K562 (cell line): ENCODE data around the gene DVL3. TPM values are rescaled to one million over a fixed set of nuclear protein-coding genes. Genes with fewer than 3 reads are reported as not detected.

ENCODE experiments used
- ATAC-seq: fragments of 200-7000 bp; cut with Tn5 transposase; 3 replicates; pipeline ENCODE4 v1.9.1; 2020; ENCODE audit warnings: moderate library complexity
- BruUV-seq: library from RNA; stranded (reverse); fragments of 400-500 nt; replicated peaks from 2 replicates; lab custom pipeline; 2021; lab: Mats Ljungman, UMichigan
- CTCF ChIA-PET: fragments of 300-600 bp; formaldehyde crosslinking; extraction: SDS; loops from one replicate; lab custom pipeline; 2021; ENCODE audit warnings: low intra/inter-chr PET ratio; lab: Yijun Ruan, JAX
- POLR2A ChIA-PET: fragments of 300-600, 350-650 bp; sonication (Branson Sonifier 250); formaldehyde crosslinking; extraction: SDS; loops from one replicate; lab custom pipeline; 2021; ENCODE audit warnings: antibody characterized with exemption, inconsistent platforms; lab: Yijun Ruan, JAX
- DNase-seq, 4 experiments: peaks; one replicate each; pipeline versions ENCODE4 v3.0.0 to v3.0.0-alpha.2; 2011 to 2018; ENCODE audit warnings: low spot score in 3 of 4, mixed read lengths in 3 of 4; ENCODE audit errors: extremely low read depth in 1 of 4
- FAIRE-seq: peaks from 2 replicates; lab custom pipeline; 2011; peaks lifted over from hg19 to GRCh38; lab: Jason Lieb, UNC
- H2AFZ ChIP-seq: 2 replicates; pipeline ENCODE4 v1.6.0; 2011; ENCODE audit warnings: low read depth, low read length, control low read depth, inconsistent platforms
- H3K27ac ChIP-seq: fragments of 200-600 bp; 3 replicates; pipeline ENCODE4 v1.8.0; 2011; ENCODE audit warnings: low read depth, mild to moderate bottlenecking, control low read depth, inconsistent platforms, low read length, moderate library complexity, mixed read lengths; ENCODE audit errors: extremely low read depth
- H3K27me3 ChIP-seq, 2 experiments: fragments of 300-600 bp in 1 of 2; 2 replicates in 1 of 2; 3 replicates in 1 of 2; pipeline versions ENCODE4 v1.6.0 to v1.8.0; 2011; ENCODE audit warnings: inconsistent platforms in 2 of 2, low read length in 2 of 2, mild to moderate bottlenecking in 1 of 2, mixed read lengths in 1 of 2, moderate library complexity in 1 of 2; ENCODE audit not compliant: control insufficient read depth in 2 of 2, insufficient read depth in 2 of 2
- H3K36me3 ChIP-seq: fragments of 300-600 bp; 3 replicates; pipeline ENCODE4 v1.8.0; 2011; ENCODE audit warnings: mild to moderate bottlenecking, low read length, inconsistent platforms; ENCODE audit not compliant: control insufficient read depth, insufficient read depth
- H3K4me1 ChIP-seq, 2 experiments: fragments of 200-600 bp in 1 of 2; replicated peaks in 1 of 2; 2 replicates in 1 of 2; 3 replicates in 1 of 2; pipeline versions ENCODE4 v1.5.1 to v1.8.0; 2011; ENCODE audit warnings: inconsistent platforms in 2 of 2, low read length in 2 of 2, mild to moderate bottlenecking in 1 of 2, mixed read lengths in 1 of 2, moderate library complexity in 1 of 2; ENCODE audit not compliant: control insufficient read depth in 2 of 2, insufficient read depth in 2 of 2
- H3K4me2 ChIP-seq: 2 replicates; pipeline ENCODE4 v1.6.1; 2011; ENCODE audit warnings: low read length, control low read depth, inconsistent platforms, mixed read lengths; ENCODE audit not compliant: insufficient read depth
- H3K4me3 ChIP-seq: fragments of 200-600 bp; sonication (generic), shearing (Covaris generic); 2 replicates; pipeline ENCODE4 v1.5.1; 2016; ENCODE audit warnings: control low read depth, inconsistent platforms
- H3K79me2 ChIP-seq: fragments of 200-600 bp; 3 replicates; pipeline ENCODE4 v1.8.0; 2011; ENCODE audit warnings: low read length, inconsistent platforms; ENCODE audit not compliant: control insufficient read depth, insufficient read depth
- H3K9ac ChIP-seq, 2 experiments: 2 replicates each; pipeline versions ENCODE4 v1.6.0 to v1.6.1; 2011; ENCODE audit warnings: low read depth in 2 of 2, low read length in 2 of 2, control low read depth in 1 of 2, inconsistent platforms in 1 of 2, mild to moderate bottlenecking in 1 of 2, mixed read lengths in 1 of 2; ENCODE audit not compliant: insufficient read depth in 1 of 2
- H3K9me1 ChIP-seq: one replicate; pipeline ENCODE4 v1.6.0; 2011; ENCODE audit warnings: inconsistent platforms, mild to moderate bottlenecking, low read length, moderate library complexity; ENCODE audit not compliant: control insufficient read depth, insufficient read depth
- H3K9me3 ChIP-seq: replicated peaks from 2 replicates; pipeline ENCODE4 v1.5.1; 2011; ENCODE audit warnings: low read depth, low read length, inconsistent platforms; ENCODE audit not compliant: control insufficient read depth, insufficient read depth
- H4K20me1 ChIP-seq: replicated peaks from 2 replicates; pipeline ENCODE4 v1.6.1; 2011; ENCODE audit warnings: low read length, inconsistent platforms, mixed read lengths; ENCODE audit not compliant: control insufficient read depth, insufficient read depth
- KAT8 ChIP-seq: fragments of 450-650 bp; IDR thresholded peaks from 2 replicates; pipeline ENCODE4 v1.6.1; 2016; ENCODE audit warnings: low read depth, mild to moderate bottlenecking
- RB1 ChIP-seq: fragments of 450-650 bp; IDR thresholded peaks from 2 replicates; pipeline ENCODE4 v1.6.1; 2017; ENCODE audit warnings: low read depth, mild to moderate bottlenecking
- RBFOX2 ChIP-seq: fragments of 200-400 bp; formaldehyde crosslinking; IDR thresholded peaks from 2 replicates; pipeline ENCODE4 v1.6.1; 2017; ENCODE audit warnings: low read depth, mild to moderate bottlenecking, low read length, moderate library complexity
- RBM39 ChIP-seq: fragments of 200-400 bp; formaldehyde crosslinking; optimal IDR thresholded peaks from 2 replicates; pipeline ENCODE3; 2018; ENCODE audit warnings: low read depth, low read length
- SAP30 ChIP-seq: fragments of 200-600 bp; sonication (generic); IDR thresholded peaks from 2 replicates; pipeline ENCODE4 v1.6.1; 2012; ENCODE audit warnings: borderline replicate concordance, low read depth, mild to moderate bottlenecking, moderate library complexity, low read length, control low read depth, inconsistent platforms; ENCODE audit not compliant: insufficient read depth, poor library complexity, severe bottlenecking
- SIN3B ChIP-seq: fragments of 450-650 bp; IDR thresholded peaks from 2 replicates; pipeline ENCODE4 v1.6.1; 2017; ENCODE audit warnings: low read depth, mild to moderate bottlenecking, moderate library complexity
- XRCC5 ChIP-seq: fragments of 200-400 bp; formaldehyde crosslinking; IDR thresholded peaks from 2 replicates; pipeline ENCODE4 v1.6.1; 2017; ENCODE audit warnings: low read depth, mild to moderate bottlenecking, low read length
- ZFP91 ChIP-seq: sonication (generic); formaldehyde crosslinking; IDR thresholded peaks from 2 replicates; pipeline ENCODE4 v1.8.0; 2022; ENCODE audit warnings: mild to moderate bottlenecking, missing genetic modification reagents
- ZSCAN29 ChIP-seq: fragments of 450-650 bp; IDR thresholded peaks from 2 replicates; pipeline ENCODE4 v1.6.1; 2017
- WGBS: fragments of 100-300 bp; shearing (Covaris generic); methylation state at CpG from one replicate; pipeline ENCODE4 v1.1.6; 2016; ENCODE audit warnings: low coverage, mixed read lengths; ENCODE audit not compliant: insufficient coverage; ENCODE audit errors: missing lambda C conversion rate; 5-methylcytosine and 5-hydroxymethylcytosine counted together
- in situ Hi-C: fragments of 300-500 bp; cut with MboI; formaldehyde crosslinking; loops from 4 replicates; pipeline ENCODE4 v1.15.0; 2018; ENCODE audit warnings: inconsistent platforms, mixed read lengths
- intact Hi-C: fragments of 100-400 bp; cut with micrococcal nuclease; formaldehyde crosslinking; loops from 2 replicates; pipeline ENCODE4 v1.14.2; 2022
- polyA plus RNA-seq, 8 experiments: library from polyadenylated mRNA; depleted of rRNA in 4 of 8; stranded (reverse) in 5 of 8; unstranded in 3 of 8; fragments of >200 nt; fragmentation: Nextera tagmentation in 2 of 8; fragmentation: Illumina TruSeq in 1 of 8; extraction: Ambion mirVana in 2 of 8; extraction: Trizol in 1 of 8; gene quantifications; 2 replicates each; pipeline versions ENCODE4 v1.2.1 to v1.2.3, GENCODE V29; 2011 to 2014; ENCODE audit warnings: inconsistent platforms in 1 of 8, missing spikeins in 1 of 8
- total RNA-seq, 7 experiments: library from RNA; depleted of rRNA in 6 of 7; stranded (reverse); fragments of >200 nt in 6 of 7; fragmentation: Illumina TruSeq in 2 of 7; extraction: Trizol in 2 of 7; gene quantifications; 2 replicates each; pipeline versions ENCODE4 v1.2.1 to v1.2.3, GENCODE V29; 2011 to 2021; ENCODE audit warnings: low replicate concordance in 1 of 7
- TF ChIP-seq, protein P1 (sequence below): fragments of 200-800 bp; sonication (Bioruptor generic); IDR thresholded peaks from 2 replicates; pipeline ENCODE4 v1.6.1; 2017; ENCODE audit warnings: missing genetic modification characterization, missing compliant biosample characterization
- TF ChIP-seq, protein P2 (sequence below): sonication (generic); formaldehyde crosslinking; IDR thresholded peaks from 2 replicates; pipeline ENCODE4 v1.8.0; 2023; ENCODE audit warnings: mild to moderate bottlenecking, missing genetic modification reagents
- TF ChIP-seq, protein P3 (sequence below), 3 experiments: fragments of 200-800 bp in 1 of 3; sonication (Bioruptor generic) in 1 of 3; sonication (generic) in 1 of 3; formaldehyde crosslinking in 1 of 3; IDR thresholded peaks; 2 replicates each; pipeline versions ENCODE4 v1.6.1 to v1.8.0; 2016 to 2022; ENCODE audit warnings: mild to moderate bottlenecking in 2 of 3, missing compliant biosample characterization in 2 of 3, missing genetic modification characterization in 2 of 3, missing genetic modification reagents in 1 of 3

Gene DVL3
- total and polyA plus RNA-seq, 9 of the 15 experiments (the other 6 are each of a cell fraction or from before 2014, with no cell fraction given) = 3.1 to 57.9 (median 20.1) TPM

DNA sequence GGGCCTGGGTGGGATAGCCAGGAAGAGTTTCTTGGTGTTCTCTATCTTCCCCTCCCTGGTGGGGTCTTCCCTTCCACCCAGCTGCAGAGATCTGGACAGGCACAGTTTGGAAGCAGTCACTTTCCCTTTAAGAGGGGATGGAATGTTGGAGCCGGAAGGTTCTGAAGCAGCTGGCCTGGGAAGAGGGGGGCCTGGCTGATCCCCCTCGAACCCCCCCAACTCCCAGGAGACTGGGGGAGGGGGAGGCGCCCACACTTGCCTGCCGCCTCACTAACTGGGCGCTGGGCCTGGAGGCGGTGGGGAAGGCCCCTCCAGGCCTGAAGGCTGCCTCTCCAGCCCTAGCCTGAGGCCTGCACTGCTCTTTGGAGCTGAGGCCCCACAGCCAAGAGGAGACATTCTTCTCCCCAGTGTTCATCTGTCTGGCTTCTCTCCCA, 1.4 kb downstream of the DVL3 start:
- peaks cover 6% of the 10 kb centered on the region; the same call in 1 of the 3 replicates for H3K36me3 ChIP-seq
- peak overlapping the region; percentile 78 to 98 for H3K9ac ChIP-seq
- peak overlapping the region; percentile 88 for H3K27ac ChIP-seq
- ATAC-seq (peak; percentile 49), FAIRE-seq (no peak), DNase-seq (peak in 3 of 4 experiments; percentile 30 to 49 (median 44))
- peaks cover 49% of the 10 kb centered on the region for H3K79me2 ChIP-seq
- in situ Hi-C loops (no loop called here), intact Hi-C loops (no loop called here)
- H3K4me2 ChIP-seq = peak overlapping the region; percentile 95
- no TSS peak for BruUV-seq
- ChIA-PET CTCF (no interaction called here), POLR2A (interaction anchor here (0.7 to 4.2 kb wide), 5 partner anchors 16 to 272 kb away, joined by 3 to 27 read pairs (median 4); partner anchors contain the start of gene ABCC5)
- H3K4me3 ChIP-seq = peak overlapping the region; percentile 71
- H2AFZ ChIP-seq = 0 out of 2 replicates have a peak overlapping the region, but pooled peaks have one; percentile 91
- no peaks in the 10 kb centered on the region for H3K9me3 ChIP-seq
- WGBS = 3% methylated on average over 5 of the region's 6 CpGs
- no peaks in the 10 kb centered on the region for H3K9me1 ChIP-seq
- H3K27me3 ChIP-seq = no peaks in the 10 kb centered on the region
- H3K4me1 ChIP-seq = peaks cover 29 to 30% of the 10 kb centered on the region in 2 experiments; a peak in 4 of 5 replicates
- H4K20me1 ChIP-seq = no peaks in the 10 kb centered on the region; the same call in 1 of the 2 replicates
- TF ChIP-seq ZFP91 (peak; percentile 82; the same call in 1 of the 2 replicates), RBM39 (no peak), SIN3B (no peak), SAP30 (peak; percentile 33), ZSCAN29 (0 out of 2 replicates have a peak, but pooled peaks have one; percentile 10), XRCC5 (no peak), KAT8 (no peak), RB1 (peak; percentile 17; the same call in 1 of the 2 replicates), RBFOX2 (peak; percentile 38; the same call in 1 of the 2 replicates)
- TF ChIP-seq, protein P1, sequence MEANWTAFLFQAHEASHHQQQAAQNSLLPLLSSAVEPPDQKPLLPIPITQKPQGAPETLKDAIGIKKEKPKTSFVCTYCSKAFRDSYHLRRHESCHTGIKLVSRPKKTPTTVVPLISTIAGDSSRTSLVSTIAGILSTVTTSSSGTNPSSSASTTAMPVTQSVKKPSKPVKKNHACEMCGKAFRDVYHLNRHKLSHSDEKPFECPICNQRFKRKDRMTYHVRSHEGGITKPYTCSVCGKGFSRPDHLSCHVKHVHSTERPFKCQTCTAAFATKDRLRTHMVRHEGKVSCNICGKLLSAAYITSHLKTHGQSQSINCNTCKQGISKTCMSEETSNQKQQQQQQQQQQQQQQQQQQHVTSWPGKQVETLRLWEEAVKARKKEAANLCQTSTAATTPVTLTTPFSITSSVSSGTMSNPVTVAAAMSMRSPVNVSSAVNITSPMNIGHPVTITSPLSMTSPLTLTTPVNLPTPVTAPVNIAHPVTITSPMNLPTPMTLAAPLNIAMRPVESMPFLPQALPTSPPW = peak; percentile 68
- TF ChIP-seq, protein P2, sequence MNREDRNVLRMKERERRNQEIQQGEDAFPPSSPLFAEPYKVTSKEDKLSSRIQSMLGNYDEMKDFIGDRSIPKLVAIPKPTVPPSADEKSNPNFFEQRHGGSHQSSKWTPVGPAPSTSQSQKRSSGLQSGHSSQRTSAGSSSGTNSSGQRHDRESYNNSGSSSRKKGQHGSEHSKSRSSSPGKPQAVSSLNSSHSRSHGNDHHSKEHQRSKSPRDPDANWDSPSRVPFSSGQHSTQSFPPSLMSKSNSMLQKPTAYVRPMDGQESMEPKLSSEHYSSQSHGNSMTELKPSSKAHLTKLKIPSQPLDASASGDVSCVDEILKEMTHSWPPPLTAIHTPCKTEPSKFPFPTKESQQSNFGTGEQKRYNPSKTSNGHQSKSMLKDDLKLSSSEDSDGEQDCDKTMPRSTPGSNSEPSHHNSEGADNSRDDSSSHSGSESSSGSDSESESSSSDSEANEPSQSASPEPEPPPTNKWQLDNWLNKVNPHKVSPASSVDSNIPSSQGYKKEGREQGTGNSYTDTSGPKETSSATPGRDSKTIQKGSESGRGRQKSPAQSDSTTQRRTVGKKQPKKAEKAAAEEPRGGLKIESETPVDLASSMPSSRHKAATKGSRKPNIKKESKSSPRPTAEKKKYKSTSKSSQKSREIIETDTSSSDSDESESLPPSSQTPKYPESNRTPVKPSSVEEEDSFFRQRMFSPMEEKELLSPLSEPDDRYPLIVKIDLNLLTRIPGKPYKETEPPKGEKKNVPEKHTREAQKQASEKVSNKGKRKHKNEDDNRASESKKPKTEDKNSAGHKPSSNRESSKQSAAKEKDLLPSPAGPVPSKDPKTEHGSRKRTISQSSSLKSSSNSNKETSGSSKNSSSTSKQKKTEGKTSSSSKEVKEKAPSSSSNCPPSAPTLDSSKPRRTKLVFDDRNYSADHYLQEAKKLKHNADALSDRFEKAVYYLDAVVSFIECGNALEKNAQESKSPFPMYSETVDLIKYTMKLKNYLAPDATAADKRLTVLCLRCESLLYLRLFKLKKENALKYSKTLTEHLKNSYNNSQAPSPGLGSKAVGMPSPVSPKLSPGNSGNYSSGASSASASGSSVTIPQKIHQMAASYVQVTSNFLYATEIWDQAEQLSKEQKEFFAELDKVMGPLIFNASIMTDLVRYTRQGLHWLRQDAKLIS (CRISPR knock-in tag) = 0 out of 2 replicates have a peak, but pooled peaks have one; percentile 13
- TF ChIP-seq, protein P3, sequence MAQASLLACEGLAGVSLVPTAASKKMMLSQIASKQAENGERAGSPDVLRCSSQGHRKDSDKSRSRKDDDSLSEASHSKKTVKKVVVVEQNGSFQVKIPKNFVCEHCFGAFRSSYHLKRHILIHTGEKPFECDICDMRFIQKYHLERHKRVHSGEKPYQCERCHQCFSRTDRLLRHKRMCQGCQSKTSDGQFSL (CRISPR knock-in tag; IDR thresholded peaks at IDR 0.05) = no peak
- TF ChIP-seq, protein P3 (tag; IDR thresholded peaks at IDR 0.05) = peak in 1 of 2 experiments; percentile 38; a peak in 1 of 4 replicates
